ENCODE measurements around the gene CD163L1. TPM values are rescaled to one million over a fixed set of nuclear protein-coding genes. Genes with fewer than 3 reads are reported as not detected.
A peak's percentile ranks its signal among the peaks of the same experiment; 100 is the strongest.
"Not testable (repeated sequence)": the region's sequence is repeated elsewhere in the genome, so short reads cannot be mapped to it uniquely, and the experiment has no call there.

CD163L1 gene
- total and polyA plus RNA-seq, 12 donors: 1.00 to 7.2 (median 2.5) TPM

- no peak for TF ChIP-seq CTCF (IDR thresholded peaks at IDR 0.05)
- peak overlapping the region in 1 of 10 donors; percentile 12 for H3K27ac ChIP-seq
- DNase-seq: no peak
- H3K4me1 ChIP-seq: peaks cover 0 to 6% (median 0%) of the 10 kb centered on the region in 9 donors
- H3K4me3 ChIP-seq: no peak overlapping the region
- H3K36me3 ChIP-seq: no peaks in the 10 kb centered on the region
- peaks cover 0 to 1% (median 0%) of the 10 kb centered on the region in 11 donors for H3K9me3 ChIP-seq
- no peak for ATAC-seq
- H3K27me3 ChIP-seq: peaks cover 0 to 33% (median 28%) of the 10 kb centered on the region in 7 donors
- intact Hi-C loops (cut with DNase I): no loop called here
- WGBS, 2 donors: 75 to 76% methylated on average over 4 of the region's 4 CpGs
Observed at GRCh38 chr12:7444537-7444936, 584 bp upstream of the CD163L1 start.

- Histone ChIP-seq H3K4me1 (peaks cover 0 to 6% (median 0%) of the 10 kb centered on the region in 9 donors), H3K27me3 (peaks cover 0 to 43% (median 33%) of the 10 kb centered on the region in 7 donors), H3K9me3 (no peaks in the 10 kb centered on the region), H3K27ac (no peak overlapping the region), H3K36me3 (no peaks in the 10 kb centered on the region), H3K4me3 (no peak overlapping the region)
- TF ChIP-seq CTCF (IDR thresholded peaks at IDR 0.05): no peak
- WGBS, 2 donors: 83 to 97% methylated on average over 1 of the region's 1 CpG
- ATAC-seq (no peak), DNase-seq (no peak)
- intact Hi-C loops (cut with DNase I): no loop called here
Observed at GRCh38 chr12:7441216-7441615, 2.7 kb downstream of the CD163L1 start.

- Histone ChIP-seq H3K4me1 (peaks cover 0 to 5% (median 0%) of the 10 kb centered on the region in 9 donors), H3K36me3 (no peaks in the 10 kb centered on the region), H3K27ac (no peak overlapping the region), H3K9me3 (no peaks in the 10 kb centered on the region), H3K4me3 (peak overlapping the region in 6 of 10 donors; percentile 2 to 39 (median 24)), H3K27me3 (peaks cover 0 to 43% (median 34%) of the 10 kb centered on the region in 7 donors)
- no peak for TF ChIP-seq CTCF (IDR thresholded peaks at IDR 0.05)
- DNase-seq (peak; percentile 8 to 37), ATAC-seq (peak in 7 of 8 donors; percentile 24 to 78 (median 47))
- intact Hi-C loops (cut with DNase I): no loop called here
- WGBS, 2 donors: 9 to 12% methylated on average over 81 to 84 of the region's 84 CpGs
Observed at GRCh38 chr12:7439579-7440505, 4.1 kb downstream of the CD163L1 start.

GRCh38 chr12:7438291-7438995 is 5.5 kb downstream of the CD163L1 start:
- H3K9me3 ChIP-seq; H3K4me1 ChIP-seq; H3K4me3 ChIP-seq; H3K36me3 ChIP-seq; intact Hi-C loops (cut with DNase I); DNase-seq; H3K27ac ChIP-seq; ATAC-seq: not testable (repeated sequence)
- peaks cover 0 to 43% (median 34%) of the 10 kb centered on the region in 7 donors for H3K27me3 ChIP-seq
- whole genome bisulfite sequencing, 2 donors: 87 to 89% methylated on average over 8 of the region's 8 CpGs

GRCh38 chr12:7437494-7437893 is 6.5 kb downstream of the CD163L1 start:
- H3K9me3 ChIP-seq; H3K36me3 ChIP-seq; H3K27ac ChIP-seq; H3K4me3 ChIP-seq; H3K4me1 ChIP-seq; DNase-seq; ATAC-seq; intact Hi-C loops (cut with DNase I): not testable (repeated sequence)
- peaks cover 0 to 41% (median 34%) of the 10 kb centered on the region in 7 donors for H3K27me3 ChIP-seq
- 83 to 94% methylated on average over 3 of the region's 3 CpGs for WGBS, 2 donors

Data from heart right ventricle (tissue), 16 donors.